Measurements from ENCODE around the gene AIRE.
A peak's percentile ranks its signal among the peaks of the same experiment; 100 is the strongest.
"Not testable (repeated sequence)": the region's sequence is repeated elsewhere in the genome, so short reads cannot be mapped to it uniquely, and the experiment has no call there.

Gene AIRE

GRCh38 chr21:44338971-44339910 is 53.6 kb downstream of the AIRE start, which contains the start of gene CFAP410:
Gene CFAP410, minus strand, starts transcription at chr21:44339390. Its CDS starts 196 bp downstream, at chr21:44339194.
- peak; percentile 87 for DNase-seq

GRCh38 chr21:44341726-44342458 is 56.2 kb downstream of the AIRE start:
- DNase-seq: not testable (repeated sequence)

- DNase-seq: not testable (repeated sequence)
Measured at GRCh38 chr21:44342981-44343380, 57.3 kb downstream of the AIRE start.

- DNase-seq: no peak
Measured at GRCh38 chr21:44344541-44345183, 59.0 kb downstream of the AIRE start.

- no peak for DNase-seq
Measured at GRCh38 chr21:44345495-44345894, 59.8 kb downstream of the AIRE start.

GRCh38 chr21:44347911-44348451 is 62.3 kb downstream of the AIRE start:
- no peak for DNase-seq
